Astrocyte of the cerebellum (primary cell): Measurements from ENCODE around the gene MTHFD2L.
A peak's percentile ranks its signal among the peaks of the same experiment; 100 is the strongest.

Experiments used
- DNase-seq: peaks from one replicate; pipeline ENCODE4 v3.0.0-alpha.2; 2011; ENCODE audit warnings: low read depth
- H3K4me3 ChIP-seq: 2 replicates; pipeline ENCODE4 v1.5.1; 2011; ENCODE audit warnings: mild to moderate bottlenecking, low read depth, low read length, moderate library complexity
- CTCF ChIP-seq: IDR thresholded peaks from 2 replicates; pipeline ENCODE4 v1.5.1; 2012; ENCODE audit warnings: low read length, low read depth, moderate library complexity, mild to moderate bottlenecking; ENCODE audit errors: missing control alignments
- in situ Hi-C: cut with HindIII; loops from 2 replicates; pipeline ENCODE4 v1.10.0; 2017; ENCODE audit warnings: low sequenced_read_pairs

Gene MTHFD2L

GRCh38 chr4:74255096-74255495 is 97.2 kb downstream of the MTHFD2L start:
- TF ChIP-seq CTCF = no peak
- no peak overlapping the region for H3K4me3 ChIP-seq
- in situ Hi-C loops = no loop called here
- no peak for DNase-seq

- DNase-seq = peak; percentile 9
- no peak overlapping the region for H3K4me3 ChIP-seq
- TF ChIP-seq CTCF = no peak
- in situ Hi-C loops = no loop called here
Observed at GRCh38 chr4:74258963-74259362, 101.0 kb downstream of the MTHFD2L start.

- no peak for DNase-seq
- H3K4me3 ChIP-seq = no peak overlapping the region
- no peak for TF ChIP-seq CTCF
- in situ Hi-C loops = no loop called here
Observed at GRCh38 chr4:74260036-74260435, 102.1 kb downstream of the MTHFD2L start.

GRCh38 chr4:74262522-74262921 is 104.6 kb downstream of the MTHFD2L start:
- no peak for DNase-seq

GRCh38 chr4:74263551-74263950 is 105.6 kb downstream of the MTHFD2L start:
- no peak for TF ChIP-seq CTCF
- no peak for DNase-seq
- in situ Hi-C loops = no loop called here
- no peak overlapping the region for H3K4me3 ChIP-seq

More at GRCh38 chr4:74262522-74262921, 104.6 kb downstream of the MTHFD2L start:
- TF ChIP-seq CTCF = no peak
- no peak overlapping the region for H3K4me3 ChIP-seq
- in situ Hi-C loops = no loop called here

- TF ChIP-seq CTCF = no peak
- in situ Hi-C loops = no loop called here
- no peak for DNase-seq
- H3K4me3 ChIP-seq = no peak overlapping the region
Observed at GRCh38 chr4:74266081-74266480, 108.2 kb downstream of the MTHFD2L start.
